Measurements from ENCODE around the gene HNRNPH1.

Gene HNRNPH1

DNA sequence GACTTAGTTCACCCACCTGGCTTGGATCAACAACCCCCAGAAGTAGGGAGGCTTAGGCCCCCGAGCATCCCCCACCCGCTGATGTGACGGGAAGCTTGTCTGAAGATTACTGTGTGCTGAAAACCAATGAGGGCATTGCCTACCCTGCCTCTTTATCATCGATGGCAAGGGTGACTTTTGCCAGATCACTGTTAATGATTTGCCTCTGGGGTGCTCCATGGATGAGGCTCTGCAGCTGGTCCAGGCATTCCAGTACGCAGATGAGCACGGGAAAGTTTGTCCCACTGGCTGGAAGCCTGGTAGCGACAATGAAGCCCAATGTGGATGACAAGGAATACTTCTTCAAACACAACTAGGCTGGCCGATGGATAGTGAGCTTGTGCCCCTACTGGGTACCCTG is 51.1 kb downstream of the HNRNPH1 start:
- no peak for DNase-seq (ENCODE audit: low read depth, low spot score)
- Histone ChIP-seq H3K4me1 (ENCODE audit: control insufficient read depth, insufficient read depth, low read length) (no peaks in the 10 kb centered on the region), H3K36me3 (ENCODE audit: control insufficient read depth, insufficient read depth, low read length) (peaks cover 15% of the 10 kb centered on the region; the same call in 1 of the 2 replicates), H3K27me3 (ENCODE audit: control insufficient read depth, insufficient read depth, low read length) (no peaks in the 10 kb centered on the region), H3K4me3 (ENCODE audit: low read length) (no peak overlapping the region), H3K9me3 (ENCODE audit: control insufficient read depth, insufficient read depth, low read length) (no peaks in the 10 kb centered on the region), H3K27ac (ENCODE audit: low read length) (no peak overlapping the region)
- WGBS (ENCODE audit: insufficient coverage, insufficient read length) = no CpG with 5 or more reads among the region's 8 CpGs

GRCh38 chr5:179568721-179569120 is 54.8 kb downstream of the HNRNPH1 start:
- Histone ChIP-seq H3K36me3 (ENCODE audit: control insufficient read depth, insufficient read depth, low read length) (peaks cover 9% of the 10 kb centered on the region; the same call in 1 of the 2 replicates), H3K27ac (ENCODE audit: low read length) (no peak overlapping the region), H3K4me3 (ENCODE audit: low read length) (no peak overlapping the region), H3K4me1 (ENCODE audit: control insufficient read depth, insufficient read depth, low read length) (no peaks in the 10 kb centered on the region), H3K9me3 (ENCODE audit: control insufficient read depth, insufficient read depth, low read length) (no peaks in the 10 kb centered on the region), H3K27me3 (ENCODE audit: control insufficient read depth, insufficient read depth, low read length) (no peaks in the 10 kb centered on the region)
- WGBS (ENCODE audit: insufficient coverage, insufficient read length) = no CpG with 5 or more reads among the region's 7 CpGs
- no peak for DNase-seq (ENCODE audit: low read depth, low spot score)

GRCh38 chr5:179564526-179564925 is 58.9 kb downstream of the HNRNPH1 start:
- Histone ChIP-seq H3K36me3 (ENCODE audit: control insufficient read depth, insufficient read depth, low read length) (peaks cover 14% of the 10 kb centered on the region; the same call in 1 of the 2 replicates), H3K4me1 (ENCODE audit: control insufficient read depth, insufficient read depth, low read length) (no peaks in the 10 kb centered on the region)
- WGBS (ENCODE audit: insufficient coverage, insufficient read length) = no CpG with 5 or more reads among the region's 2 CpGs

More at GRCh38 chr5:179564526-179564925, 58.9 kb downstream of the HNRNPH1 start:
- Histone ChIP-seq H3K27me3 (ENCODE audit: control insufficient read depth, insufficient read depth, low read length) (no peaks in the 10 kb centered on the region), H3K27ac (ENCODE audit: low read length) (no peak overlapping the region), H3K4me3 (ENCODE audit: low read length) (no peak overlapping the region), H3K9me3 (ENCODE audit: control insufficient read depth, insufficient read depth, low read length) (no peaks in the 10 kb centered on the region)
- no peak for DNase-seq (ENCODE audit: low read depth, low spot score)
